ENCODE results near the gene TGFBR1. TPM values are rescaled to one million over a fixed set of nuclear protein-coding genes. Genes with fewer than 3 reads are reported as not detected.

TGFBR1 gene
- total RNA-seq, 2 donors from 2014 or later = 8.0 to 15.4 TPM

DNA sequence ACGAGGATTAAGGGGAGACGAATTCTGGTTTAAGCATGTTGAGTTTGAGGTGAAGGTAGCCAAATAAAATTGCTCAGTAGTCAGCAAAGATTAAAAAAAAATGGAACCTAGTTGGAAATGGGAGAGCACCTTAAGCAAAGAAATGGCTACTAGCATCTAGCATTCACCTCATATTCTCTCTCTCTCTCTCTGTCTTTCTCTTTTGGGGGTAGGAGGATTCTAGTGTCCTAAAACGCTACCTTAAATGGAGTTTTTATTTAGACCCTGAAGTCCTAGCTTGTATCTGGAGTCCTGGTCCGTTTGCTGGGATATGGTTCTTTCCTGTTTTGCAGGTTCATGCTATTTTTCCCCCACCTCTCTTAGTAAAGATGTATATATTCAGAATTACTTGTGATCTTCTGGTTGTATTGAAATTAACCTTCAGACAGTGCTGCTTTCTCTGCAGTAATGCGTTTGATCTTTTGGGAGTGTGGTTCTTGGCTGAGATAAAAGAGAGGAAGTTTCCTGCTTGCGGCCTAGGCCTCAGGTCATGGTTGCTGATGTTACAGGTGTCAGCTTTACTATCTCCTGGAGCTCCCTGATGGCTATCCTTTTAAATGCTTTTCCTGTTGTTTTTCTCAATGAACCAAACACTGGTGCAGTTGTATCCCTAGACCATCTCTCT lies 8.0 kb downstream of the TGFBR1 start:
- H3K27ac ChIP-seq = no peak overlapping the region
- no peaks in the 10 kb centered on the region for H3K9me3 ChIP-seq
- no peaks in the 10 kb centered on the region for H3K36me3 ChIP-seq
- DNase-seq (ENCODE audit: low spot score) = no peak
- no peak overlapping the region for H3K4me3 ChIP-seq
- no peaks in the 10 kb centered on the region for H3K27me3 ChIP-seq
- TF ChIP-seq, protein P1, sequence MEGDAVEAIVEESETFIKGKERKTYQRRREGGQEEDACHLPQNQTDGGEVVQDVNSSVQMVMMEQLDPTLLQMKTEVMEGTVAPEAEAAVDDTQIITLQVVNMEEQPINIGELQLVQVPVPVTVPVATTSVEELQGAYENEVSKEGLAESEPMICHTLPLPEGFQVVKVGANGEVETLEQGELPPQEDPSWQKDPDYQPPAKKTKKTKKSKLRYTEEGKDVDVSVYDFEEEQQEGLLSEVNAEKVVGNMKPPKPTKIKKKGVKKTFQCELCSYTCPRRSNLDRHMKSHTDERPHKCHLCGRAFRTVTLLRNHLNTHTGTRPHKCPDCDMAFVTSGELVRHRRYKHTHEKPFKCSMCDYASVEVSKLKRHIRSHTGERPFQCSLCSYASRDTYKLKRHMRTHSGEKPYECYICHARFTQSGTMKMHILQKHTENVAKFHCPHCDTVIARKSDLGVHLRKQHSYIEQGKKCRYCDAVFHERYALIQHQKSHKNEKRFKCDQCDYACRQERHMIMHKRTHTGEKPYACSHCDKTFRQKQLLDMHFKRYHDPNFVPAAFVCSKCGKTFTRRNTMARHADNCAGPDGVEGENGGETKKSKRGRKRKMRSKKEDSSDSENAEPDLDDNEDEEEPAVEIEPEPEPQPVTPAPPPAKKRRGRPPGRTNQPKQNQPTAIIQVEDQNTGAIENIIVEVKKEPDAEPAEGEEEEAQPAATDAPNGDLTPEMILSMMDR (IDR thresholded peaks at IDR 0.05) = no peak
- H3K4me1 ChIP-seq = peaks cover 0 to 43% of the 10 kb centered on the region in 2 donors

- no peak for DNase-seq (ENCODE audit: low spot score)
- no peaks in the 10 kb centered on the region for H3K36me3 ChIP-seq
- H3K27me3 ChIP-seq = no peaks in the 10 kb centered on the region
- TF ChIP-seq, protein P1 (IDR thresholded peaks at IDR 0.05) = no peak
- H3K4me1 ChIP-seq = peaks cover 0 to 42% of the 10 kb centered on the region in 2 donors
- no peak overlapping the region for H3K27ac ChIP-seq
- no peaks in the 10 kb centered on the region for H3K9me3 ChIP-seq
- no peak overlapping the region for H3K4me3 ChIP-seq
These were observed 8.6 kb downstream of the TGFBR1 start for GRCh38 chr9:99113414-99114048.

DNA sequence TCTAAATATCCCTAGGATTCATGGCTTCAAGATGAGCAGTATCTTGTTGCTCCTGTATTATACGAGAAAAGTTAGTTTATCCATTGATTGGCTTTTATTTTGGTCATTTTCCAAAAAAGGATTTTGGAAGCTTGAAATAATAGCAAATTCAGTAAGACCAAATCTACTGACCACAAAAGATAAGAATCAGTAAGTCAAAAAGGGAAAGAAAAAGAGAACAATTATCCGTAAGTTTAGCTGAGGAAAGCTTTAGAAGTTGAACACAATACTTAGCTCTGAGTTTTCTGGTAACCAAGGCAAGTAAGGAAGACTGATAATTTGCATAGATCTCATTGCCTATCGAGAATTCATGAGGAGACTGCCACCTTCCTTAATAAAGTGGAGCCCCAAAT lies 9.1 kb downstream of the TGFBR1 start:
- peaks cover 0 to 42% of the 10 kb centered on the region in 2 donors for H3K4me1 ChIP-seq
- H3K36me3 ChIP-seq = no peaks in the 10 kb centered on the region
- H3K9me3 ChIP-seq = no peaks in the 10 kb centered on the region
- TF ChIP-seq, protein P1 (IDR thresholded peaks at IDR 0.05) = no peak
- H3K27ac ChIP-seq = no peak overlapping the region
- H3K4me3 ChIP-seq = no peak overlapping the region
- no peaks in the 10 kb centered on the region for H3K27me3 ChIP-seq
- DNase-seq (ENCODE audit: low spot score) = no peak

GRCh38 chr9:99114846-99115500 lies 10.1 kb downstream of the TGFBR1 start:
- H3K36me3 ChIP-seq = no peaks in the 10 kb centered on the region
- H3K9me3 ChIP-seq = no peaks in the 10 kb centered on the region
- H3K27ac ChIP-seq = no peak overlapping the region
- TF ChIP-seq, protein P1 (IDR thresholded peaks at IDR 0.05) = no peak
- peaks cover 0 to 46% of the 10 kb centered on the region in 2 donors for H3K4me1 ChIP-seq
- H3K27me3 ChIP-seq = no peaks in the 10 kb centered on the region
- no peak for DNase-seq (ENCODE audit: low spot score)
- H3K4me3 ChIP-seq = no peak overlapping the region

GRCh38 chr9:99116003-99116411 lies 11.1 kb downstream of the TGFBR1 start:
- TF ChIP-seq, protein P1 (IDR thresholded peaks at IDR 0.05) = no peak
- Histone ChIP-seq H3K27me3 (no peaks in the 10 kb centered on the region), H3K36me3 (no peaks in the 10 kb centered on the region), H3K4me3 (no peak overlapping the region), H3K27ac (no peak overlapping the region), H3K4me1 (peaks cover 0 to 54% of the 10 kb centered on the region in 2 donors), H3K9me3 (no peaks in the 10 kb centered on the region)
- DNase-seq (ENCODE audit: low spot score) = no peak

Data from right atrium auricular region (tissue), 2 donors.